ENCODE measurements around the gene TBC1D22A. TPM values are rescaled to one million over a fixed set of nuclear protein-coding genes. Genes with fewer than 3 reads are reported as not detected.

The TBC1D22A gene
- polyA plus RNA-seq, 1 donor from 2014 or later: 9.3 TPM

- no peak overlapping the region for H3K27ac ChIP-seq (ENCODE audit: low read length)
- TF ChIP-seq CTCF (IDR thresholded peaks at IDR 0.05; ENCODE audit: poor library complexity, severe bottlenecking) (peak; percentile 46), EP300 (conservative IDR thresholded peaks at IDR 0.05; ENCODE audit: poor library complexity, severe bottlenecking) (no peak)
Observed at GRCh38 chr22:46758867-46759290, 3.6 kb upstream of the TBC1D22A start.

GRCh38 chr22:46761017-46761416, 1.4 kb upstream of the TBC1D22A start:
- peak overlapping the region; percentile 93 for H3K4me2 ChIP-seq (ENCODE audit: low read length)
- TF ChIP-seq POLR2AphosphoS5 (IDR thresholded peaks at IDR 0.05) (peak; percentile 66), CTCF (IDR thresholded peaks at IDR 0.05; ENCODE audit: poor library complexity, severe bottlenecking) (no peak)
- H3K27me3 ChIP-seq (ENCODE audit: insufficient read depth, low read depth, low read length): no peaks in the 10 kb centered on the region
- H3K4me3 ChIP-seq (ENCODE audit: low read length): peak overlapping the region; percentile 81
- no peaks in the 10 kb centered on the region for H3K9me2 ChIP-seq (ENCODE audit: insufficient read depth, low read length)
- H3F3A ChIP-seq (ENCODE audit: insufficient read depth, low read length, poor library complexity, severe bottlenecking): no peaks in the 10 kb centered on the region
- peaks cover 33% of the 10 kb centered on the region for H3K79me2 ChIP-seq (replicated peaks; ENCODE audit: insufficient read depth, low read length)
- no peaks in the 10 kb centered on the region for H3K36me3 ChIP-seq (ENCODE audit: insufficient read depth, low read length)
- H2AFZ ChIP-seq (ENCODE audit: low read depth, low read length): no peak overlapping the region
- H3K9me3 ChIP-seq (ENCODE audit: low read length): no peaks in the 10 kb centered on the region
- peak overlapping the region; percentile 92 for H3K27ac ChIP-seq (ENCODE audit: low read length)
- H4K20me1 ChIP-seq (ENCODE audit: insufficient read depth): no peaks in the 10 kb centered on the region
- peak overlapping the region; percentile 92 for H3K9ac ChIP-seq (ENCODE audit: low read length)

More at GRCh38 chr22:46758867-46759290, 3.6 kb upstream of the TBC1D22A start:
- no peaks in the 10 kb centered on the region for H3K9me2 ChIP-seq (ENCODE audit: insufficient read depth, low read length)
- no peak overlapping the region for H3K4me2 ChIP-seq (ENCODE audit: low read length)
- peaks cover 19% of the 10 kb centered on the region for H3K79me2 ChIP-seq (replicated peaks; ENCODE audit: insufficient read depth, low read length)
- no peaks in the 10 kb centered on the region for H3K27me3 ChIP-seq (ENCODE audit: insufficient read depth, low read depth, low read length)
- no peaks in the 10 kb centered on the region for H3K36me3 ChIP-seq (ENCODE audit: insufficient read depth, low read length)
- H3F3A ChIP-seq (ENCODE audit: insufficient read depth, low read length, poor library complexity, severe bottlenecking): no peaks in the 10 kb centered on the region
- no peaks in the 10 kb centered on the region for H4K20me1 ChIP-seq (ENCODE audit: insufficient read depth)
- H3K9me3 ChIP-seq (ENCODE audit: low read length): peaks cover 4% of the 10 kb centered on the region
- no peak overlapping the region for H3K9ac ChIP-seq (ENCODE audit: low read length)
- H3K4me3 ChIP-seq (ENCODE audit: low read length): no peak overlapping the region
- H2AFZ ChIP-seq (ENCODE audit: low read depth, low read length): no peak overlapping the region

- no peaks in the 10 kb centered on the region for H3K9me3 ChIP-seq (ENCODE audit: low read length)
- peaks cover 33% of the 10 kb centered on the region for H3K79me2 ChIP-seq (replicated peaks; ENCODE audit: insufficient read depth, low read length)
- H3F3A ChIP-seq (ENCODE audit: insufficient read depth, low read length, poor library complexity, severe bottlenecking): no peaks in the 10 kb centered on the region
- H2AFZ ChIP-seq (ENCODE audit: low read depth, low read length): peak overlapping the region; percentile 87
- no peaks in the 10 kb centered on the region for H3K36me3 ChIP-seq (ENCODE audit: insufficient read depth, low read length)
- peak overlapping the region; percentile 93 for H3K4me2 ChIP-seq (ENCODE audit: low read length)
- H4K20me1 ChIP-seq (ENCODE audit: insufficient read depth): no peaks in the 10 kb centered on the region
- no peaks in the 10 kb centered on the region for H3K9me2 ChIP-seq (ENCODE audit: insufficient read depth, low read length)
- peak overlapping the region; percentile 81 for H3K4me3 ChIP-seq (ENCODE audit: low read length)
- peak overlapping the region; percentile 92 for H3K9ac ChIP-seq (ENCODE audit: low read length)
- H3K27ac ChIP-seq (ENCODE audit: low read length): peak overlapping the region; percentile 92
- TF ChIP-seq MXI1 (conservative IDR thresholded peaks at IDR 0.05; ENCODE audit: poor library complexity, severe bottlenecking) (no peak), EP300 (conservative IDR thresholded peaks at IDR 0.05; ENCODE audit: poor library complexity, severe bottlenecking) (no peak), CTCF (IDR thresholded peaks at IDR 0.05; ENCODE audit: poor library complexity, severe bottlenecking) (no peak), EZH2 (IDR thresholded peaks at IDR 0.05; ENCODE audit: borderline replicate concordance, insufficient read depth, low read length, poor library complexity, severe bottlenecking) (no peak), RAD21 (conservative IDR thresholded peaks at IDR 0.05) (no peak), SMC3 (conservative IDR thresholded peaks at IDR 0.05; ENCODE audit: poor library complexity) (no peak), TAF1 (IDR thresholded peaks at IDR 0.05; ENCODE audit: low read depth) (no peak), POLR2AphosphoS5 (IDR thresholded peaks at IDR 0.05) (no peak)
- no peaks in the 10 kb centered on the region for H3K27me3 ChIP-seq (ENCODE audit: insufficient read depth, low read depth, low read length)
Observed at GRCh38 chr22:46761539-46762237, 762 bp upstream of the TBC1D22A start.
